Mononuclear cell (primary cell): ENCODE measurements around the gene ZNF543. TPM values are rescaled to one million over a fixed set of nuclear protein-coding genes. Genes with fewer than 3 reads are reported as not detected.
"Not testable (repeated sequence)": the region's sequence is repeated elsewhere in the genome, so short reads cannot be mapped to it uniquely, and the experiment has no call there.

Experiments used
- H3K27me3 ChIP-seq: 2 replicates; pipeline ENCODE4 v1.6.0; 2011; ENCODE audit warnings: low read length, control low read depth; ENCODE audit not compliant: insufficient read depth
- H3K4me1 ChIP-seq: 2 replicates; pipeline ENCODE4 v1.5.1; 2011; ENCODE audit warnings: mild to moderate bottlenecking, low read length, control low read depth; ENCODE audit not compliant: insufficient read depth
- H3K4me3 ChIP-seq: 2 replicates; pipeline ENCODE4 v1.5.1; 2011; ENCODE audit warnings: mild to moderate bottlenecking, low read length, moderate library complexity
- H3K9me3 ChIP-seq: 2 replicates; pipeline ENCODE4 v1.5.1; 2011; ENCODE audit warnings: low read depth, mild to moderate bottlenecking, control low read depth, low read length
- total RNA-seq: library from RNA; depleted of rRNA; stranded (reverse); fragments of >200 nt; gene quantifications from one replicate; pipeline ENCODE4 v1.2.3, GENCODE V29; 2012

Gene ZNF543
- total RNA-seq = 5.6 TPM

DNA sequence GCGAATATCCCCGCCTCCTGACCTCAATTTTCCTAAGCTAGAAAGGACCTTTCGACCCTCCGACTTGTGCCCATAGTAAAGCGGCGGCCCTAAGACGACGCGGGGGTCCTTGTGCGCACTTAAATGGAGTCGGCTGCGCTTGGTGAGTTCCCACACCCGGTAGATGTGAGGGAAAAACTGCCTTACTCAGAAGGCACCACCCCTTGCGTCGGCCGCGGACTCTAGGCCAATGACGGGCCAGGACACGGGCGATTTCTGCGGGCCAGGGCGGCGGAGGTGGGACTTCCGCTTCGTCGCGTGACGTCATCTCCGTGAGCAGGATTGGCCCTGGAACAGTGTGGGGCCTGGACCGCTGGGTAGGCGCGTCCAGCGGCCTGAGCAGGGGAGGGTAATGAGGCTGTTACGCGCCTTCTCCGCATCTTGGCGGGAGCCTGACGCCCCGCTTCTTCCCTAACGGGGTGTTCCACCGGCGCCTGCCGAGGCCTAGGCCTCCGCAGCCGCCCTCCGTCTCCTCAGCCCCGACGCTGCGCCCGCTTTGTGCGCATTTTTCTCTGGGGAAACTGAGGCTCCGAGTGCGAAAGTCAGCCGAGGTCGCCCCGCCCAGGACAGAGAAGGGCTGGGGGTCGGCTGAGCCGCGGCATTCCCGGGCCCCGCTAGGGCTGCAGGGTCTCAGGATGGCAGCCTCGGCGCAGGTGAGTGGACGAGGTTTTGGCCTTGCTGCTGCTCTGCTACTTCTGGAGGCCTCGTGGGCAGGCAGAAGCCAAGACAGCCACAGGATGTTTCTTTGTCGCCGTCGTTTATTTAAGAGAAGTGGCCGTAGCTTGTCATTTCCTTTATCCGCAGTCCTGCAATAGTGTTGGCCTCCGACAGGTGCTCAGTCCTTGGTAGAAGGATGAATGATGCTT is at the start of gene ZNF543:
ZNF543 (plus strand) TSS at position 293 of the 905 bp plus-strand sequence; CDS start at position 675, 382 bp downstream.
- H3K4me1 ChIP-seq = peaks cover 22% of the 10 kb centered on the region

GRCh38 chr19:57271280-57271679 is 49.0 kb upstream of the ZNF543 start:
- no peaks in the 10 kb centered on the region for H3K4me1 ChIP-seq
- H3K4me3 ChIP-seq = no peak overlapping the region
- H3K27me3 ChIP-seq = no peaks in the 10 kb centered on the region
- no peaks in the 10 kb centered on the region for H3K9me3 ChIP-seq

More for the DNA sequence above, at the start of gene ZNF543:
- H3K4me3 ChIP-seq = peak within 1 kb of the TSS; percentile 74
- H3K9me3 ChIP-seq = no peaks in the 10 kb centered on the region
- H3K27me3 ChIP-seq = peaks cover 35% of the 10 kb centered on the region

DNA sequence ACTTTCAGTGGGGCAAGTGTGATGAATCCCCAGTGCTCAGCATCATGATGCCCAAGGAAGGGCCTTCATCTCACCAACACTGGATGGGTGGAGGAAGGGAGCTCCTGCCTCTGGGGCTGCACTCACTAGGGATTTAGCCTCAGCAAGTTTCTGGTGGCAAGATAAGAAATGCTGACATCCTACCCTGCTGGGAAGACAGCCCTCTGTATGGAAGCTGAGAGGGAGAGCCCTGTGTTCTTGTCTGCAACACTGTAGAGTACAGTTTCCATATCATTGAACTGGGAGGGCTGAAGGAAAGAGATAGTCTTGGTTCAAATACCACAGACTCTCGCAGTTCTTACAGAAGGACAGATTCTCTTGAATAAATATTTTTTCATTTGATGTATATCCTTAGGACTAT is 47.3 kb upstream of the ZNF543 start:
- H3K27me3 ChIP-seq = no peaks in the 10 kb centered on the region
- no peaks in the 10 kb centered on the region for H3K9me3 ChIP-seq
- H3K4me1 ChIP-seq = no peaks in the 10 kb centered on the region
- H3K4me3 ChIP-seq = no peak overlapping the region

DNA sequence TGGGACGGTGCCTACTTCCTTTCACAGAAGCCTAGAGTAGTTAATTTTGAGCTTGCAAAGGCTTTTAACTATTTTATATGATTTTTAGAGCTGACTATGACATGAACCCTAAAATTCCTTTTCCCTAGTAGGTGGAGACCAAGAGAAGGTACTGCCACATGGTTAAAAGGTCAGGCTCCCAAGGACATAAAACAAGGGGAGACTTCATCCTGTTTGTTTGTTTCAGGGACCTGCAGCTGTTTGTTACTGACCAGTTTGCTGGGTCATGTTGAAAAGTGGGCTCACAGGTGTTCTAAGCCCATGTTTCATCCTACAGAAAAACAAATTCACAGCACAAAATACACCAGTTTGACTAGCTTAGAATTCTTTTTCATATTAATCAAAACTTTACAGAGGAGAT is 43.8 kb upstream of the ZNF543 start:
- Histone ChIP-seq H3K4me3 (no peak overlapping the region), H3K9me3 (no peaks in the 10 kb centered on the region), H3K27me3 (no peaks in the 10 kb centered on the region)

DNA sequence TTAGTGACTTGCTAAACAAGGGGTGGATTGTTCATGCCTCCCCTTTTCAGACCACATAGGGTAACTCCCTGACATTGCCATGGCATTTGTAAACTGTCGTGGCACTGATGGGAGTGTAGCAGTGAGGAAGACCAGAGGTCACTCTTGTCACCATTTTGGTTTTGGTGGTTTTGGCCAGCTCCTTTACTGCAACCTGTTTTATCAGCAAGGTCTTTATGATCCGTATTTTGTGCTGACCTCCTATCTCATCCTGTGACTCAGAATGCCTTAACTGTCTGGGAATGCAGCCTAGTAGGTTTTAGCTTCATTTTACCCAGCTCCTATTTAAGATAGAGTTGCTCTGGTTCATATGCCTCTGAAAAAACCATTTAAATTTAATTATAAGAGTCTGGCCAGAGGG is 41.8 kb upstream of the ZNF543 start:
- not testable (repeated sequence) for H3K27me3 ChIP-seq, H3K4me3 ChIP-seq
- peaks cover 29% of the 10 kb centered on the region for H3K4me1 ChIP-seq

More for the DNA sequence above, 43.8 kb upstream of the ZNF543 start:
- peaks cover 13% of the 10 kb centered on the region for H3K4me1 ChIP-seq

GRCh38 chr19:57279418-57280164 is 40.7 kb upstream of the ZNF543 start:
- H3K9me3 ChIP-seq = no peaks in the 10 kb centered on the region
- peak overlapping the region; percentile 69 for H3K4me3 ChIP-seq
- no peaks in the 10 kb centered on the region for H3K27me3 ChIP-seq
- H3K4me1 ChIP-seq = peaks cover 29% of the 10 kb centered on the region

More for the DNA sequence above, 41.8 kb upstream of the ZNF543 start:
- H3K9me3 ChIP-seq = not testable (repeated sequence)

DNA sequence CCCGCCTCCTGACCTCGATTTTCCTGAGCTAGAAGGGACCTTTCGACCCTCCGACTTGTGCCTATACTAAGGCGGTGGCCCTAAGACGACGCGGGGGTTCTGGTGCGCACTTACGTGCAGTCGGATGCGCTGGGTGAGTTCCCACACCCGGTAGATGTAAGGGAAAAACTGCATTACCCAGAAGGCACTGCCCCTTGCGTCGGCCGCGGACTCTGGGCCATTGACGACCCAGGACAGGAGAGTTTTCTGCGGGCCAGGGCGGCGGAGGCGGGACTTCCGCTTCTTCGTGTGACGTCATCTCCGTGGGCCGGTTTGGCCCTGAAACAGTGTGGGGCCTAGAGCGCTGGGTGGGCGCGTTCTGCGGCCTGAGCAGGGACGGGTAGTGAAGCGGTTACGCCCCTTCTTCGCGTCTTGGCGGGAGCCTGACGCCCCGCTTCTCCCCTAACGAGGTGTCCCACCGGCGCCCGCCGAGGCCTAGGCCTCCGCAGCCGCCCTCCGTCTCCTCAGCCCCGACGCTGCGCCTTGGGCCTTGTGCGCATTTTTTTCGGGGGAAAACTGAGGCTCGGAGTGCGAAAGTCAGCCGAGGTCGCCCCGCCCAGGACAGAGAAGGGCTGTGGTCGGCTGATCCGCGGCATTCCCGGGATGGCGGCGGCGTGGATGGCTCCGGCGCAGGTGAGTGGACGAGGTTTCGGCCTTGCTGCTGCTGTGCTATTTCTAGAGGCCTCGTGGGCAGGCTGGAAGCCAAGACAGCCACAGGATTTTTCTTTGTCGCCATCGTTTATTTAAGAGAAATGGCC is 39.9 kb upstream of the ZNF543 start, which contains the start of gene ZNF460:
ZNF460 (plus strand) TSS at position 321 of the 797 bp plus-strand sequence; CDS start at position 643, 322 bp downstream.
- Histone ChIP-seq H3K4me3 (peak within 1 kb of the TSS; percentile 69), H3K9me3 (no peaks in the 10 kb centered on the region), H3K4me1 (peaks cover 29% of the 10 kb centered on the region), H3K27me3 (no peaks in the 10 kb centered on the region)

DNA sequence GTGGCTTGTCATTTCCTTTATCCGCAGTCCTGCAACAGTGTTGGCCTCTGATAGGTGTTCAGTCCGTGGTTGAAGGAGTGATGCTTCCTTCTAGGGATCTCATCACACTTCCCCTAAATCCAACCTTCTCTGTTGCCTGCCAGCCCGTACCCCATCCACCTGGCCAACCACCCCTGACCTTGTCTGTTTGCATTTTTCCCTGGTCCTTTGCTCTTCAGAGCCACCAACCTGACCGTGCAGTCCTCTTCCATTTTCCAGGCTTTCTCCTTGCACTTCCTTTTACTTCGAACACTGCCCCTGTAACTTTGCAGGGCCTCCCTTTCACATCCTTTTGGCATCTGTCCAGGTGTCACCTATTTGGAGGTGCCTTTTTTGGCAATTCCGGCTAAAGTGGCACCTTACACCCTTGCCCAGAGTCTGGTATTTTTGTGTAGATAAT is 39.3 kb upstream of the ZNF543 start:
- Histone ChIP-seq H3K9me3 (no peaks in the 10 kb centered on the region), H3K4me3 (peak overlapping the region; percentile 69)

GRCh38 chr19:57282011-57282643 is 38.1 kb upstream of the ZNF543 start:
- no peak overlapping the region for H3K4me3 ChIP-seq

More for the DNA sequence above, 39.3 kb upstream of the ZNF543 start:
- no peaks in the 10 kb centered on the region for H3K27me3 ChIP-seq
- H3K4me1 ChIP-seq = peaks cover 29% of the 10 kb centered on the region

DNA sequence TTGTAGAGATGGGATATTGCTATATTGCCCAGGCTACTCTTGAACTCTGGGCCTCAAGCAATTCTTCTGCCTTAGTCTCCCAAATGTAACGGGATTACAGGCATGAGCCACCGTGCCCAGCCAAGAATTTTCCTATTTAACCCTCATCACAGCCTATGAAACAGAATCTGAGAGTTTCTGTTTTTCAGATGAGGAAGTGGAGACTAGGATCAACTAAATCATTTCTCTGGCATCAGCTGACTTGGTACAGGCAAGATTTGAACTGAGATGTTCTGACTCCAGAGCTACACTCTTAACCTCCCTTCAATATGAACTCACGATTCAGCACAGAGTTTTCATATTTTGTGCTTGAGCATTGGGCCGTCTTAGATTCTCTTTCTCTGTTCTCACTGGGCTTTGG is 31.9 kb upstream of the ZNF543 start:
- H3K9me3 ChIP-seq = peaks cover 30% of the 10 kb centered on the region
- H3K27me3 ChIP-seq = no peaks in the 10 kb centered on the region
- no peaks in the 10 kb centered on the region for H3K4me1 ChIP-seq
- H3K4me3 ChIP-seq = no peak overlapping the region

More at GRCh38 chr19:57282011-57282643, 38.1 kb upstream of the ZNF543 start:
- H3K4me1 ChIP-seq = peaks cover 29% of the 10 kb centered on the region
- H3K27me3 ChIP-seq = no peaks in the 10 kb centered on the region
- no peaks in the 10 kb centered on the region for H3K9me3 ChIP-seq

DNA sequence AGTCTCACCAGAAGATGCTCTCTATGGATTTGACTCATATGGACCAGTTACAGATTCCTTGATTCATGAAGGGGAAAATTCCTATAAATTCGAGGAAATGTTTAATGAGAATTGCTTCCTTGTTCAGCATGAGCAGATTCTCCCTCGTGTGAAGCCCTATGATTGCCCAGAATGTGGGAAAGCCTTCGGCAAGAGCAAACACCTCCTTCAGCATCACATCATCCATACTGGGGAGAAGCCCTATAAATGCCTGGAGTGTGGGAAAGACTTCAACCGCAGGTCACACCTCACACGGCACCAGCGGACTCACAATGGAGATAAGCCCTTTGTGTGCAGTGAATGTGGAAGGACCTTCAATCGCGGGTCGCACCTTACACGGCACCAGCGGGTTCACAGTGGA is 29.3 kb upstream of the ZNF543 start:
- peaks cover 38% of the 10 kb centered on the region for H3K9me3 ChIP-seq
- H3K4me3 ChIP-seq = no peak overlapping the region
- no peaks in the 10 kb centered on the region for H3K4me1 ChIP-seq
- no peaks in the 10 kb centered on the region for H3K27me3 ChIP-seq

DNA sequence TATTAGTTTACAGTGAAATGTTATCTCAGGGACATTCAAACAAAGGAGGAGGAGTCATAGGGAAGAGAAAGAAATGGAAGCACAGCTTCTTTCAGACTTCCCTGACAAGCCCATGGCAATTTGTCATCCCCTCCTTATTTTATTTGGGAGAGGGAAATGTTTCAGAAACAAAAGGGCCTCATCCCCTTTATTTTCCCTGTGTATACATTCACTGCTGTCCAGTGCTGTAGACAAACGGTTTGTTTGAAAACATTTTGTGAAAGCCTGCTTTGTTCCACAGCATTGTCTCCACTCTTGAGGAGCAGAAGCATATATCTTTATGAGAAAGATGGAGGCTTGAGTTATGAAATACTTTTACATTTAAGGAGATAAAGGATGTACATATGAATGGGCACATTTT is 27.7 kb upstream of the ZNF543 start:
- Histone ChIP-seq H3K4me3 (no peak overlapping the region), H3K9me3 (peaks cover 38% of the 10 kb centered on the region), H3K27me3 (no peaks in the 10 kb centered on the region)

GRCh38 chr19:57293719-57294118 is 26.6 kb upstream of the ZNF543 start:
- Histone ChIP-seq H3K4me1 (no peaks in the 10 kb centered on the region), H3K9me3 (peaks cover 38% of the 10 kb centered on the region), H3K4me3 (no peak overlapping the region), H3K27me3 (no peaks in the 10 kb centered on the region)

More for the DNA sequence above, 27.7 kb upstream of the ZNF543 start:
- no peaks in the 10 kb centered on the region for H3K4me1 ChIP-seq

DNA sequence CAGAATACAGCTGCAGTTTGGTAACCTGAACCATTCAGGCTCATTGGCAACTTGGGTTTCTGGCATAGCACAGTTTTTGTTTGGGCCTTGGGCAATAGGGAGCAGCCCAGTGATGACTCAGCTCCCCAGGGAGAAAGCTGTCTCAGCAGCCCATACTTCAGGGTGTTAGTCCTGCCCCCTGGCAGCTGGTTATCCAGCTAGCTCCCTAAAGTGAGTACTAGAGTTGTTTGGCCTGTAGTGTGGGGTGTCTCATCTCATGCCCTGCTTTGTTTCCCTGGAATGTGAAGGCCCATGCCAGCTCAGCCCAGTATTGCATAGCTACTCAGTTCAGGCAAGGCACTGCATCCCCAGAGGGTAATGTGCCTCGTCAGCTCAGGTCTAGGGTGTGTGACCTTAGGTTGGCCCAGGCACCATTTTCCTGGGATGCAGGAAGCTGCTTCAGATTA is 18.2 kb upstream of the ZNF543 start:
- Histone ChIP-seq H3K27me3 (no peaks in the 10 kb centered on the region), H3K4me1 (no peaks in the 10 kb centered on the region), H3K4me3 (no peak overlapping the region)

More for the DNA sequence above, 18.2 kb upstream of the ZNF543 start:
- no peaks in the 10 kb centered on the region for H3K9me3 ChIP-seq
